H9 (cell line): ENCODE data around the gene KIAA0513. TPM values are rescaled to one million over a fixed set of nuclear protein-coding genes. Genes with fewer than 3 reads are reported as not detected.
A peak's percentile ranks its signal among the peaks of the same experiment; 100 is the strongest.

Experiments used
- DNase-seq: peaks from one replicate; pipeline ENCODE4 v3.0.0-alpha.2; 2017
- H2AFZ ChIP-seq: one replicate; pipeline ENCODE4 v1.6.1; 2013; ENCODE audit warnings: mild to moderate bottlenecking, low read length, control low read depth, moderate library complexity
- H2AK5ac ChIP-seq: 2 replicates; pipeline ENCODE4 v1.6.1; 2013; ENCODE audit warnings: low read length, control low read depth, mixed read lengths; ENCODE audit not compliant: insufficient read length
- H2BK120ac ChIP-seq: one replicate; pipeline ENCODE4 v1.6.1; 2013; ENCODE audit warnings: low read depth, mild to moderate bottlenecking, low read length, control low read depth, inconsistent platforms; ENCODE audit not compliant: poor library complexity, severe bottlenecking
- H2BK12ac ChIP-seq: 2 replicates; pipeline ENCODE4 v1.6.1; 2013; ENCODE audit warnings: low read length, control low read depth, mixed read lengths, low read depth; ENCODE audit not compliant: insufficient read length
- H2BK15ac ChIP-seq: 2 replicates; pipeline ENCODE4 v1.6.1; 2013; ENCODE audit warnings: low read depth, low read length, control low read depth
- H2BK20ac ChIP-seq: one replicate; pipeline ENCODE4 v1.6.1; 2013; ENCODE audit warnings: low read depth, mild to moderate bottlenecking, low read length, control low read depth, inconsistent platforms; ENCODE audit not compliant: poor library complexity, severe bottlenecking
- H2BK5ac ChIP-seq: 2 replicates; pipeline ENCODE4 v1.6.1; 2013; ENCODE audit warnings: low read length, control low read depth, mixed read lengths; ENCODE audit not compliant: insufficient read length
- H3K14ac ChIP-seq: 2 replicates; pipeline ENCODE4 v1.6.1; 2013; ENCODE audit warnings: low read length, control low read depth; ENCODE audit not compliant: insufficient read depth
- H3K18ac ChIP-seq: 2 replicates; pipeline ENCODE4 v1.6.1; 2013; ENCODE audit warnings: low read depth, mild to moderate bottlenecking, mixed read lengths, low read length, control low read depth; ENCODE audit not compliant: insufficient read length
- H3K23ac ChIP-seq: 2 replicates; pipeline ENCODE4 v1.6.1; 2013; ENCODE audit warnings: low read length, control low read depth, mixed read lengths, low read depth; ENCODE audit not compliant: insufficient read length
- H3K23me2 ChIP-seq: 2 replicates; pipeline ENCODE4 v1.6.1; 2013; ENCODE audit warnings: low read depth, mild to moderate bottlenecking, mixed read lengths, low read length, control low read depth; ENCODE audit not compliant: insufficient read length, poor library complexity, severe bottlenecking
- H3K27ac ChIP-seq: 2 replicates; pipeline ENCODE4 v1.5.1; 2013; ENCODE audit warnings: low read length, control low read depth, mixed read lengths, low read depth; ENCODE audit not compliant: insufficient read length
- H3K27me3 ChIP-seq: 2 replicates; pipeline ENCODE4 v1.6.1; 2013; ENCODE audit warnings: low read length, control low read depth, inconsistent platforms; ENCODE audit not compliant: insufficient read depth
- H3K4ac ChIP-seq: 2 replicates; pipeline ENCODE4 v1.6.1; 2013; ENCODE audit warnings: low read depth, mild to moderate bottlenecking, control low read depth, inconsistent platforms, low read length, moderate library complexity
- H3K4me1 ChIP-seq: 2 replicates; pipeline ENCODE4 v1.6.1; 2013; ENCODE audit warnings: low read length, control low read depth, inconsistent platforms; ENCODE audit not compliant: insufficient read depth
- H3K4me2 ChIP-seq: 2 replicates; pipeline ENCODE4 v1.6.1; 2013; ENCODE audit warnings: low read length, control low read depth, mixed read lengths; ENCODE audit not compliant: insufficient read length, insufficient read depth
- H3K56ac ChIP-seq: 2 replicates; pipeline ENCODE4 v1.6.1; 2013; ENCODE audit warnings: low read depth, mild to moderate bottlenecking, mixed read lengths, low read length, control low read depth; ENCODE audit not compliant: insufficient read length
- H3K79me1 ChIP-seq: 2 replicates; pipeline ENCODE4 v1.6.1; 2013; ENCODE audit warnings: low read depth, mild to moderate bottlenecking, moderate library complexity, low read length, control low read depth, inconsistent platforms; ENCODE audit not compliant: insufficient read depth, poor library complexity, severe bottlenecking
- H3K79me2 ChIP-seq: 2 replicates; pipeline ENCODE4 v1.6.1; 2013; ENCODE audit warnings: low read length, control low read depth, inconsistent platforms; ENCODE audit not compliant: insufficient read depth
- H3K9ac ChIP-seq: 2 replicates; pipeline ENCODE4 v1.6.1; 2013; ENCODE audit warnings: low read length, control low read depth, mixed read lengths; ENCODE audit not compliant: insufficient read length; ENCODE audit errors: extremely low read depth
- H3K9me3 ChIP-seq: one replicate; pipeline ENCODE4 v1.6.1; 2013; ENCODE audit warnings: low read depth, low read length, inconsistent platforms; ENCODE audit not compliant: control insufficient read depth
- H3T11ph ChIP-seq: one replicate; pipeline ENCODE4 v1.6.1; 2013; ENCODE audit warnings: mild to moderate bottlenecking, low read length, control low read depth, inconsistent platforms
- H4K20me1 ChIP-seq: one replicate; pipeline ENCODE4 v1.6.1; 2013; ENCODE audit not compliant: control insufficient read depth, insufficient read length, insufficient read depth
- H4K5ac ChIP-seq: 2 replicates; pipeline ENCODE4 v1.6.1; 2013; ENCODE audit warnings: low read depth, mild to moderate bottlenecking, mixed read lengths, low read length, control low read depth; ENCODE audit not compliant: insufficient read length
- H4K8ac ChIP-seq: replicated peaks from 2 replicates; pipeline ENCODE4 v1.6.1; 2013; ENCODE audit warnings: low read length, control low read depth, mixed read lengths, low read depth; ENCODE audit not compliant: insufficient read length
- H4K91ac ChIP-seq: 2 replicates; pipeline ENCODE4 v1.6.1; 2013; ENCODE audit warnings: low read depth, mild to moderate bottlenecking, moderate library complexity, mixed read lengths, low read length, control low read depth; ENCODE audit not compliant: insufficient read length
- H3K27ac Mint-ChIP-seq, 3 experiments: 2 replicates in 2 of 3; 3 replicates in 1 of 3; pipeline ENCODE4 v1.8.0; 2020 to 2021; ENCODE audit warnings: mixed read lengths in 3 of 3, mild to moderate bottlenecking in 1 of 3, moderate library complexity in 1 of 3
- H3K27me3 Mint-ChIP-seq: 2 replicates; pipeline ENCODE4 v1.8.0; 2021; ENCODE audit warnings: low read depth, mild to moderate bottlenecking, moderate library complexity, mixed read lengths
- H3K36me3 Mint-ChIP-seq, 3 experiments: 2 replicates in 2 of 3; 3 replicates in 1 of 3; pipeline ENCODE4 v1.8.0; 2020 to 2021; ENCODE audit warnings: low read depth in 3 of 3, mixed read lengths in 3 of 3; ENCODE audit not compliant: insufficient read depth in 1 of 3
- H3K4me1 Mint-ChIP-seq, 2 experiments: 2 replicates each; pipeline ENCODE4 v1.8.0; 2020; ENCODE audit warnings: mixed read lengths in 2 of 2
- H3K4me3 Mint-ChIP-seq, 2 experiments: 2 replicates in 1 of 2; 3 replicates in 1 of 2; pipeline ENCODE4 v1.8.0; 2020 to 2021; ENCODE audit warnings: mild to moderate bottlenecking in 2 of 2, mixed read lengths in 2 of 2, moderate library complexity in 1 of 2
- H3K9me3 Mint-ChIP-seq, 2 experiments: 2 replicates in 1 of 2; 3 replicates in 1 of 2; pipeline ENCODE4 v1.8.0; 2020; ENCODE audit warnings: mild to moderate bottlenecking in 2 of 2, mixed read lengths in 2 of 2, moderate library complexity in 1 of 2
- WGBS: extraction: QIAGEN DNeasy Blood & Tissue Kit; methylation state at CpG from one replicate; pipeline ENCODE4 v1.1.7; 2013; ENCODE audit warnings: missing lambda C conversion rate, low lambda C conversion rate, mixed read lengths; ENCODE audit not compliant: insufficient read length; ENCODE audit errors: extremely low coverage; 5-methylcytosine and 5-hydroxymethylcytosine counted together
- long read RNA-seq: library from polyadenylated mRNA; unstranded; transcript quantifications from one replicate; pipeline ENCODE4 v2.0.0, GENCODE V29; 2020
- total RNA-seq: library from RNA; stranded (reverse); gene quantifications from 2 replicates; pipeline ENCODE4 v1.2.1, GENCODE V29; 2021
- TF ChIP-seq, protein P1 (sequence below): fragments of 200-600 bp; sonication (generic); conservative IDR thresholded peaks from 3 replicates; pipeline ENCODE4 v1.8.0; 2021; ENCODE audit warnings: antibody characterized with exemption, mild to moderate bottlenecking

KIAA0513 gene
- total RNA-seq: 3.8 and 4.7 TPM in 2 replicates
- long read RNA-seq, full-length matches to known transcripts: 7 of 22 reads
- long read RNA-seq, partial matches to known transcripts: 10 of 22 reads
- long read RNA-seq, other reads (novel, unspliced or antisense): 5 of 22 reads

DNA sequence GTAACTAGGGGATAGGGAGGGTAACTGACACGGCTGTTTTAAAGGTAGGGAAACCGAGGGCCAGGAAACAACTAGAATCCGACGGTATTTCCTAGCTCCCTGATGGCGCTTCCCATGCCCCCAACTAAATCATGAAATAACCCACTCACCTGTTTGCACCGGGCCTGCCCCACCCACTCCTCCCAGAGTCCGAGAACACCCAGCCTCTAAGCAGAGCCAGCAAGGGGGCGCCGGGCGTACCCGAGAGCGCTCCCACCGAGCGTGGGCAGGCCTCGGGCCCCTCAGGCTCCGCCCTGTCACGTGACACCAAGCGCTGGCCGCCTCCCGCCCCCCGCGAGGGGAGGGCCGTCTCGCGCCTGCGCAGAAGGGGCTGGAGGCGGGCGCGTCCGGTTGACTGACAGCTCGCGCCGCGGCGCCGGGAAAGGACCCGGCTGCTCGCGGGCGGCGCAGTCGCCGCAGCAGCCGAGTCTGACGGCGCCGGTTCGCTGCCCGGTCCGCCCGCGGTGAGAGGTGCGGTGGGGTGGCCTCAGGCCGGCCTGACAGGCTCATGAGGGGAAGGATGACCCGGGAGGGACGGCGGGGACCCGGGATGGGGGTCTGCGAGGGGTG is at the start of gene KIAA0513:
Gene KIAA0513, plus strand, starts transcription at position 447 of the 609 bp plus-strand sequence. CDS start 39,277 bp downstream, outside the sequence.
- H3K9ac ChIP-seq: peak within 1 kb of the TSS; percentile 75
- WGBS: no CpG with 5 or more reads among the region's 59 CpGs

More for the DNA sequence above, at the start of gene KIAA0513:
- Histone ChIP-seq H3K79me2 (no peaks in the 10 kb centered on the region), H4K91ac (no peak within 1 kb of the TSS), H2BK15ac (no peak within 1 kb of the TSS), H2BK5ac (no peak within 1 kb of the TSS), H4K5ac (no peak within 1 kb of the TSS), H3K23ac (no peak within 1 kb of the TSS), H3T11ph (no peak within 1 kb of the TSS), H2BK20ac (no peak within 1 kb of the TSS), H3K27me3 (no peaks in the 10 kb centered on the region; the same call in 1 of the 2 replicates), H3K4ac (no peak within 1 kb of the TSS), H4K8ac (no peak within 1 kb of the TSS), H2BK120ac (no peak within 1 kb of the TSS), H3K4me2 (peak within 1 kb of the TSS; percentile 64), H3K56ac (no peak within 1 kb of the TSS), H3K79me1 (no peaks in the 10 kb centered on the region), H3K23me2 (peaks cover 4% of the 10 kb centered on the region), H4K20me1 (no peaks in the 10 kb centered on the region), H3K4me1 (no peaks in the 10 kb centered on the region), H3K27ac (no peak within 1 kb of the TSS), H3K9me3 (no peaks in the 10 kb centered on the region), H2AK5ac (no peak within 1 kb of the TSS), H3K18ac (no peak within 1 kb of the TSS), H2AFZ (no peak within 1 kb of the TSS), H2BK12ac (no peak within 1 kb of the TSS), H3K14ac (0 out of 2 replicates have a peak within 1 kb of the TSS, but pooled peaks have one; percentile 45)
- H3K9me3 Mint-ChIP-seq: no peaks in the 10 kb centered on the region
- no peak within 1 kb of the TSS; a peak in 2 of 7 replicates for H3K27ac Mint-ChIP-seq
- TF ChIP-seq, protein P1, sequence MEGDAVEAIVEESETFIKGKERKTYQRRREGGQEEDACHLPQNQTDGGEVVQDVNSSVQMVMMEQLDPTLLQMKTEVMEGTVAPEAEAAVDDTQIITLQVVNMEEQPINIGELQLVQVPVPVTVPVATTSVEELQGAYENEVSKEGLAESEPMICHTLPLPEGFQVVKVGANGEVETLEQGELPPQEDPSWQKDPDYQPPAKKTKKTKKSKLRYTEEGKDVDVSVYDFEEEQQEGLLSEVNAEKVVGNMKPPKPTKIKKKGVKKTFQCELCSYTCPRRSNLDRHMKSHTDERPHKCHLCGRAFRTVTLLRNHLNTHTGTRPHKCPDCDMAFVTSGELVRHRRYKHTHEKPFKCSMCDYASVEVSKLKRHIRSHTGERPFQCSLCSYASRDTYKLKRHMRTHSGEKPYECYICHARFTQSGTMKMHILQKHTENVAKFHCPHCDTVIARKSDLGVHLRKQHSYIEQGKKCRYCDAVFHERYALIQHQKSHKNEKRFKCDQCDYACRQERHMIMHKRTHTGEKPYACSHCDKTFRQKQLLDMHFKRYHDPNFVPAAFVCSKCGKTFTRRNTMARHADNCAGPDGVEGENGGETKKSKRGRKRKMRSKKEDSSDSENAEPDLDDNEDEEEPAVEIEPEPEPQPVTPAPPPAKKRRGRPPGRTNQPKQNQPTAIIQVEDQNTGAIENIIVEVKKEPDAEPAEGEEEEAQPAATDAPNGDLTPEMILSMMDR: 0 out of 3 replicates have a peak, but pooled peaks have one; percentile 8
- peak; percentile 91 for DNase-seq
- peaks cover 27 to 28% of the 10 kb centered on the region in 2 experiments for H3K4me1 Mint-ChIP-seq
- H3K27me3 Mint-ChIP-seq: peaks cover 38% of the 10 kb centered on the region
- H3K36me3 Mint-ChIP-seq: no peaks in the 10 kb centered on the region
- peak within 1 kb of the TSS; percentile 77 to 90 for H3K4me3 Mint-ChIP-seq
